Ishikawa (cell line): ENCODE measurements around the gene CACNA1C.

Experiments used
- CEBPB ChIP-seq: IDR thresholded peaks from 2 replicates; pipeline ENCODE4 v1.6.1; 2012
- CREB1 ChIP-seq: IDR thresholded peaks from 2 replicates; pipeline ENCODE4 v1.6.1; 2012; ENCODE audit warnings: low read depth
- EGR1 ChIP-seq: IDR thresholded peaks from 2 replicates; pipeline ENCODE4 v1.6.1; 2012
- EP300 ChIP-seq: IDR thresholded peaks from 2 replicates; pipeline ENCODE4 v1.6.1; 2012; ENCODE audit warnings: borderline replicate concordance
- FOXM1 ChIP-seq: IDR thresholded peaks from 2 replicates; pipeline ENCODE4 v1.6.1; 2012; ENCODE audit warnings: low read depth, borderline replicate concordance
- NFIC ChIP-seq: IDR thresholded peaks from 2 replicates; pipeline ENCODE4 v1.6.1; 2012
- RAD21 ChIP-seq: IDR thresholded peaks from 2 replicates; pipeline ENCODE4 v1.6.1; 2012; ENCODE audit warnings: low read depth
- REST ChIP-seq: IDR thresholded peaks from 2 replicates; pipeline ENCODE4 v1.6.1; 2012; ENCODE audit warnings: low read depth, mild to moderate bottlenecking
- TAF1 ChIP-seq: IDR thresholded peaks from 2 replicates; pipeline ENCODE4 v1.6.1; 2012; ENCODE audit warnings: low read depth, mild to moderate bottlenecking
- TCF12 ChIP-seq: IDR thresholded peaks from 2 replicates; pipeline ENCODE4 v1.6.1; 2012; ENCODE audit warnings: low read depth
- TEAD4 ChIP-seq: IDR thresholded peaks from 2 replicates; pipeline ENCODE4 v1.6.1; 2012
- USF1 ChIP-seq: IDR thresholded peaks from 2 replicates; pipeline ENCODE4 v1.6.1; 2012
- YY1 ChIP-seq: IDR thresholded peaks from 2 replicates; pipeline ENCODE4 v1.6.1; 2012; ENCODE audit warnings: low read depth
- ZBTB7A ChIP-seq: IDR thresholded peaks from 2 replicates; pipeline ENCODE4 v1.6.1; 2012; ENCODE audit warnings: low read depth
- TF ChIP-seq, protein P1 (sequence below): IDR thresholded peaks from 2 replicates; pipeline ENCODE4 v1.6.1; 2012

CACNA1C gene

GRCh38 chr12:2652401-2653081 lies 599.8 kb downstream of the CACNA1C start:
- TF ChIP-seq USF1 (no peak), RAD21 (peak; percentile 2; the same call in 1 of the 2 replicates)

DNA sequence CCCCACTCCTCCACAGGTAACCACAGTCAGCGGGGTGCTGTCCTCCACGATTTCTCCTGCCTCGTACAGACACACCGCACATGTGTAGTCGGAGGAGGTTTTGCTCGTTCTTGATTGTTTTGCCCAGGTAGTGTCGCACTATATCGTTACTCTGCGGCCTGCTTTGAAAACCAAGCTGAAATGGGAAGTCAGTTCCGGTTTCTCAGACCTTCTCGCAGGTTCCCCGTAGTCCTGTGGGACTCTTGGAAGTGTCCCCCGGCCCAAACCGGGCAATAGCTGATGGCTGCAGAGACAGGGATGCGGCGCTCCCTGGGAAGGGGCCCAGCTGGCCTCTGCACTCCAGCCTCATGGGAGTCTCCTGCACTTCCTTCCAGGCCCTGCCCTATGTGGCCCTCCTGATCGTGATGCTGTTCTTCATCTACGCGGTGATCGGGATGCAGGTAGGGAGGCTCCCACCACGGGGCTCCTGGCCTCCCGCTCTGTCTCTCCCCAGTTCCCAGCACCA lies 600.7 kb downstream of the CACNA1C start:
- TF ChIP-seq CEBPB (no peak), EP300 (no peak), YY1 (no peak), REST (no peak), ZBTB7A (no peak), CREB1 (no peak), FOXM1 (no peak), TEAD4 (no peak), USF1 (no peak), NFIC (no peak), EGR1 (no peak), TAF1 (no peak), RAD21 (no peak), TCF12 (no peak)
- TF ChIP-seq, protein P1, sequence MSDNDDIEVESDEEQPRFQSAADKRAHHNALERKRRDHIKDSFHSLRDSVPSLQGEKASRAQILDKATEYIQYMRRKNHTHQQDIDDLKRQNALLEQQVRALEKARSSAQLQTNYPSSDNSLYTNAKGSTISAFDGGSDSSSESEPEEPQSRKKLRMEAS, result no peak

DNA sequence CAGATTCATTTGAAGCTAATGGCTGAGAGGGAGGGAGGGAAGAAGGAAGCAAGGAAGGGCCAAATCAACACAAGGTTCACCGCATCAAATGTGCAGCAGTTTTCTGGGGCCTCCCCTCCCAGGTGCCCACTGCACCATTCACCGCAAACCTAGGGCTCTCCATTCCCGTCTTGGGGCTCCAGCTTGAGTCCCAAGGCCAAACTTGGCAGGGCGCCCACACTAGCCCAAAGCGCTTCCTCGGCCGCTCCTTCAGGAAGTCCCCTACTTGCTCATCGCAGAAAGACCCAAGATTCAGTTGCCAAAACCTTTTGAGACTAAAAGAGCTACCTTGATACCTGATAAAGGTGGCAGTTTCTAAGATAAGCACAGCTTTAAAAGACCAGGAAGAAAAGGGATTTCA lies 601.5 kb downstream of the CACNA1C start:
- TF ChIP-seq NFIC (no peak), CEBPB (no peak), CREB1 (no peak)

GRCh38 chr12:2654741-2655140 lies 602.0 kb downstream of the CACNA1C start:
- no peak for TF ChIP-seq TAF1
- TF ChIP-seq YY1, result no peak
- no peak for TF ChIP-seq TCF12
- no peak for TF ChIP-seq EP300
- no peak for TF ChIP-seq REST
- no peak for TF ChIP-seq USF1
- no peak for TF ChIP-seq CEBPB
- no peak for TF ChIP-seq RAD21
- TF ChIP-seq ZBTB7A, result no peak
- TF ChIP-seq EGR1, result no peak
- TF ChIP-seq TEAD4, result no peak
- no peak for TF ChIP-seq FOXM1
- TF ChIP-seq NFIC, result no peak
- TF ChIP-seq CREB1, result no peak
- TF ChIP-seq, protein P1, result no peak

DNA sequence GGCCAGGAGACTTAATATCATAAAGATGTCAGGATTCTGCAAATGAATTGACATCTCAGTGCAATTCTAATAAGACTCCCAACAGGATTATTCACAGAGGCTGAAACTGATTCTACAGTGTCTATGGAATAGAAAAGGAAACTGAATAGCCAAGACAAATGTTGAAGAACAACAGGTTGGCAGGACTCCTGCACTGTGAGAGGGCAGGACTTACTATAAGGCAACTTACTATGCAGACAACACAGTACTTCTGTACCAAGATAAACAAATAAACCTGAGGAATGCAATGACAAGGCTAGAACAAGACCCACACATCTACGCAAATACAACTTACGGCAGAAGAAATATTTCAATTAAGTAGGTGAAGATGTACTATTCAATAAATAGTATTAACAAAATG lies 609.7 kb downstream of the CACNA1C start:
- TF ChIP-seq NFIC (no peak), TEAD4 (no peak), REST (no peak), RAD21 (no peak), ZBTB7A (no peak), YY1 (no peak), USF1 (no peak), CEBPB (no peak), CREB1 (no peak), TAF1 (no peak), EP300 (no peak), EGR1 (no peak), TCF12 (no peak), FOXM1 (no peak)
- TF ChIP-seq, protein P1, result no peak
